DMS 273 treated with DMSO at 0.1 percent for 48 hours (cell line): ENCODE data around the gene PTPRN2.
"Not testable (repeated sequence)": the region's sequence is repeated elsewhere in the genome, so short reads cannot be mapped to it uniquely, and the experiment has no call there.

Experiments
- DNase-seq: peaks from one replicate; lab custom pipeline; 2025; lab: John Stamatoyannopoulos, UW

Gene PTPRN2

DNA sequence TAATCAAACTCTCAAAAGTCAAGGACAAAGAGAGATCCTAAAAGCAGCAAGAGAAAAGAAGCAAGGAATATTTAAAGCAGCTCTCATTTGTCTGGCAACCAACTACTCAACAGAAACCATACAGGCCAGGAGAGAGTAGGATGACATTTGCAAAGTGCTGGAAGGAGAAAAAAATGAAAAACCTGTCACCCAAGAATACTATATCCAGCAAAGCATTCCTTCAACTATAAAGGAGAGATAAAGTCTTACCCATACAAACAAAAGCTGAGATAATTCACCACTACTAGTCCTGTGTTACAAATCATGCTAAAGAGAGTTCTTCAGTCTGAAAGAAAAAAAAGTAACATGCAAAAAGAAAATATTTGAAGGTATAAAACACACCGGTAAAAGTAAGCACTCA lies 357.7 kb downstream of the PTPRN2 start:
- no peak for DNase-seq

DNA sequence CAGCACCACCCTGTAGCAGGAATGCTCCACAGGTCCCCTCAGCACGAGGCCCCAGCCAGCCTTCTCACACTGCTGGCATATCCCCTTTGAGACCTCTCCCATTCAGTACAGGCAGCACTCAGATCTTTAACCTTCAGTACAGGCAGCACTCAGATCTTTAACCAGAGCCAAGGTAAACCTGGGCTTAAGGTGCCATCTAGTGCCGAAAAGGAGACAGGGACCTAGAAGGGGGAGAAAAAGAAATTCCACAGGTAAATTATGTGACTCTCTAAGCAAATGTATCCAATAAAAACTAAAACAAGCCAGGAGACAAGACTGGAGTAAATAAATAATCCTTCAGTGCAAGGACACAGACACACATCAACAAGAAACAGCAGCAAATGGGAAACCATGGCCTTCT lies 358.6 kb downstream of the PTPRN2 start:
- no peak for DNase-seq

DNA sequence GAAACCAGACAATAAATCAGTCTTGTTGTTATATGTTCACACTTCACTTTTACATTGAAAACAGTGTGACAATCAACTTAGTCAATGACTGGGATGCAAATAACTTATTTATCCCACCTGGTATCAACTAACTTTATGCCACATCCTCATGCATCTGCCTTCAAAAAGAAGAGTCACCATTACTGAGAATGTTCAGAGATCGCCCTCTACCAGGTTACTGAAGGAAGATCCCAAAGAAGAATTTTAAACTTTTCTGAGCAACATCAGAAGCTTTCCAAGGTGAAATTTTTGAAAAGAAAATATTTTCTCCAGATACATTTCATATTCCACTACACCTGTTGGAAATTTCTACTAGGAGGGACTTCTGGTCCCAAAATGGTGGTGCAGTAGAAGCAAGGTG lies 359.5 kb downstream of the PTPRN2 start:
- DNase-seq: no peak

DNA sequence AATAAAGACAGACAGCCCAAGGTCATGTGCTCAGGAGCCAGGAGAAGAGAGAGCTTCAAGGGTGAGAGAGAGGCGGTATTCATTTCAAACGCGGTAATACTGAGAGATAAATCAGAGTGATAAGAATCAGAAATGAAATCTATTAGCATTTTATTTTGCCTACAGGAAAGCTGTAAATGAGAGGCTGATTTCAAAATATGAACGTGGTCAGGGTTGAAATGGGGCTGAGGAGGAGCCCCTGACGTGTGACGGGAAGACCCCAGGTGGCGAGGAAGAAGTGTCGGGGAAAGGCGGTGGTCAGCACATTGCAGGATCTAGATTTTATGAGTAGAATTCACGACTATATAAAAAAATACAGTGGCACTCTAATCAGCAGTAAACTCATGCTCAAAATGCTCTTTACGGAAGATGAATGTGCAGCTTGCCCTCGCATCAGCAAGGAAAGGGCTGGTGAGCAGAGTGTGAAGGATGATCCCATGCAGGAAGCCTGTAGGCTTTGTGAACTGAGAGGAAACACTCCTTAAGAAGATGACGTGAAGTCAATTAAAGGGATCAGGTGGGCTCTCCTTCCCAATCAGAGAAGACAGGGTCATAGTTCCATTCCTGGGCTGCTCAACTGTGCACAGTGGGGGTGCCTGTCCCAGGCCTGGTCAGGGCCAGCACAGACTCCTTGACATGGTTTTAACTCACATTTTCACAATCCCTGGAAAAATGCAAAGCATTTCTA lies 360.2 kb downstream of the PTPRN2 start:
- DNase-seq: no peak

DNA sequence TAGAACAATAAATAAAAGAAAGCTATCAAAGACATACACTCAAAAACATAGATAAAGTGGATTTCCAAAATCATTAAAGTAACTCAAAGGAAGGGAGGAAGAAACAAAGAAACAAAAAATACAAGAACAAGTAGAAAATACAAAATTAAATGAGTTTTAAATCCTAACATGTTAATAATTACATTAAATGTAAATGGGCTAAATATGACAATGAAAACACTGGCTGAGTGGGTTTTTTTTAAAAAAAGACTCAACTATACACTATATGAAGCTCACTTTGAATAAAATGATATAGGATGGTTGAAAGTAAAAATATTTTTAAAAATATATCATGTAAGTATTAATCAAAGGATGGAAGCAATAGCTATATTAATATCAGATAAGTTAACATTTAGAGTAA lies 371.4 kb downstream of the PTPRN2 start:
- no peak for DNase-seq

DNA sequence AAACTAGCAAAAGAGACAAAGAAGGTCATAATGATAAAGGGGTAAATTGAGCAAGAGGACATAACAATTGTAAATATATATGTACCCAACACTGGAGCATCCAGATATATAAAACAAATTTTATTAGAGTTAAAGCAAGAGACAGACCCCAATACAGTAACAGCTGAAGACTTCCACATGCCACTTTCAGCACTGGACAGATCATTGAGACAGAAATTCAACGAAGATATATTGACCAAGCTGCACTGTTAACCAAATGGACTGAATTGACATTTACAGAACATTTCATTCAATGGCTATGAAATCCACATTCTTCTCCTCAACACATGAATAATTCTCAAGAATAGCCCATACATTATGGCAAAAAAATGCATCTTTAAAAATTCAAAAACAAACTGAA lies 378.2 kb downstream of the PTPRN2 start:
- DNase-seq: no peak

DNA sequence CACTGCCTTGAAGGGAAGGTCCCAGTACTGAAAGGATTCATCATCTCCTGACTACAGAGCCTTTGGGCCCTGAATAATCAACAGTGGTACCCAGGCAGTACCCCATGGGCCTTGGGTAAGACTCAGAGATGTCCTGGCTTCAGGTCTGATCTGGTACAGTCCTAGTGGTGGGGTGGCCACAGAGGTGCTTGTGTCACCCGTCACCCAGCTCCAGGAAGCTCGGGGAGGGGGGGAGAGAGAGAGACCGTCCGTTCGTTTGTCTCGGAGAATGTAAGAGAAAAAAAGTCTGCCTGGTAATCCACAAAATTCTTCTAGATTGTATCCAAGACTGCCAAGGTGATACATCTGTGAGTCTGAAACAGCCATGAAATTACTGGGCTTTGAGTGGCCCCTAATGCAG lies 381.3 kb downstream of the PTPRN2 start:
- no peak for DNase-seq

DNA sequence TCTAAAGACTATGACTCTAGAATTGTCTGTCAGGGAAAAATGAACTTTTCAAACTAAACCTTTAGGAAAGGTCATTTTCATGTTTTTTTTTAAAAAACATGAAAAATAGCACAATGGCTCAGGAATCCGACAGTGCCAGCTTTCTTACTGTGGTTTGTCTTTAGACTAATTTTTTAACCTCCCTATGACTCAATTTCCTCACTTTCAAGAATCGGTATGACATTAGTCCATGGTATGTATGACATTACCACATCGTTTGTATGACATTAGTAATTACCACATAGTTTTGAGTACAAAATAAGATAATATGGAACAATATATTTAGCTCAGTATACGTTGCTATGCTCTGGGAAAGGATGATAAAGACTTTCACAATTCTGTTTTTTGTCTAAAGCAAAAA lies 383.2 kb downstream of the PTPRN2 start:
- no peak for DNase-seq

DNA sequence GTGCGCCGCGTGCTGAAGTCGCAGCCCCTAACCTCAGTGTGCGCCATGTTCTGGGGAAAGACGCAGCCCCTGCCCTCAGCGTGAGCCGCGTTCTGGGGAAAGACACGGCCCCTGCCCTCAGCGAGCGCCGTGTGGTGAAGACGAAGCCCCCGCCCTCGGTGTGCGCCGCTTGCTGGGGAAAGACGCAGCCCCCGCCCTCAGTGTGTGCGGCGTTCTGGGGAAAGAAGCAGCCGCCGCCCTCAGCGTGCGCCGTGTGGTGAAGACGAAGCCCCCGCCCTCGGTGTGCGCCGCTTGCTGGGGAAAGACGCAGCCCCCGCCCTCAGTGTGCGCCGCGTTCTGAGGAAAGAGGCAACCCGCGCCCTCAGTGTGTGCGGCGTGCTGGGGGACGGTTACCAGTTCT lies 383.7 kb downstream of the PTPRN2 start:
- not testable (repeated sequence) for DNase-seq

DNA sequence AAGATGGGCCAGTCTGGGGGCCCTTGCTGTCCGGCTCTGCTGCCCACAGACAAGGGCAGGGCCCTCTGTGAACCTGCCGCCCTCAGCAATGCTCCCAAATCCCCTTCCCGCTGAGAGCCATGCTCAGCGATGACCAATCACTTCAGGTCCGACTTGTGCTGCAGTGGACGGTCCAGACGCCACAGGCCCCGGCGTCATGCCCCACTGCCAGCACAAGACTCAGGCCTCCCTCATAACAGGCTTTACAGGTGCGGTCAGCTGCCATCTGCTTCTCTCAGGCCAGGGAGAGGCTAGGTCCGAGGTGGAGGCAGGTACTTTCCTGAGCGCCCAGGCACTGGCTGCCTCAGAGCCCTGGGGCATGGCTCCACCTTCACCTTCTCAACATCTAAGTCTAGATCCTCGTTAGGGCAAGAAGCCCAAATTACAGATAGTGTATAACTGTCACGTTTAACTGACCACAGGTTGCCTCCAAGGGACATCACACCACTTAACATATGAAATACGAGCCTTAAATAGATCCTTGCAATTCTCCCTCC lies 393.2 kb downstream of the PTPRN2 start:
- no peak for DNase-seq

DNA sequence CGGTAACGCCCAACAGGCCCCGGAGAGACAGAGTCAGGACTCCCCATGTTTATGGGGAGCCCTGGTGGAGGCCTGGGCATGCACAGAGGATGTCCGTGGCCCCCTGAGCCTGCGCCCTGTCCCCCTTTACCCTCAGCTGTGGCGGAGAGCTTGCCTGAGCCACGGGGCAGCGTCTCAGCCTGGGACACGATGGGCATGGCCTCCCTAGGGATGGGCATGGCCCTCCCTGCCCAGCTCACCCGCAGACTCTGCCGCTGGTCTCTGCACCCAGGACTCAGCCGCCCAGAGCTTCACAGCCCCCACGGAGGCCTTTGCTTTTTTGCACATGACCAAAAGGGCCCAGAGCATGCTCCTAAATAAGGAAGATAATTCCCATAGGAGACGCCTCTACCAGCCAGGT lies 394.2 kb downstream of the PTPRN2 start:
- no peak for DNase-seq

DNA sequence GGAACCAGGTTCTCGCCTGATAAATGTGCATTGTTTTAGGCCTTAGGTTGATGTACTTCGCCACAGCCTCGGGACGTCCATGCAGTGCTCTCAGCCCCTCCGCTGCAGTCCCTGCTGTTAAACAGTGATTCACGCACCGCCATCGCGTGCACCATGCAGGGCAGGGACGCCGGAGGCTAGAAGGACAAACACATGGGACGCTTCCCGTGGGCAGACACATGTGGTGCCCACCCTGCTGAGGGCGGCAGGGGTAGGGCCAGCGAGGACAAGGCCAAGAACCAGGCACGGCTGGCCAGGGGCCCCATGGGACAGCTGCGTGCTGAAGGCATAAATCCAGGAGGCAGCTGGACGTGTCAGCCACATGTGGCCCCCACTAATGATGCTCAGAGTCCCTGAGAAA lies 394.7 kb downstream of the PTPRN2 start:
- DNase-seq: no peak

DNA sequence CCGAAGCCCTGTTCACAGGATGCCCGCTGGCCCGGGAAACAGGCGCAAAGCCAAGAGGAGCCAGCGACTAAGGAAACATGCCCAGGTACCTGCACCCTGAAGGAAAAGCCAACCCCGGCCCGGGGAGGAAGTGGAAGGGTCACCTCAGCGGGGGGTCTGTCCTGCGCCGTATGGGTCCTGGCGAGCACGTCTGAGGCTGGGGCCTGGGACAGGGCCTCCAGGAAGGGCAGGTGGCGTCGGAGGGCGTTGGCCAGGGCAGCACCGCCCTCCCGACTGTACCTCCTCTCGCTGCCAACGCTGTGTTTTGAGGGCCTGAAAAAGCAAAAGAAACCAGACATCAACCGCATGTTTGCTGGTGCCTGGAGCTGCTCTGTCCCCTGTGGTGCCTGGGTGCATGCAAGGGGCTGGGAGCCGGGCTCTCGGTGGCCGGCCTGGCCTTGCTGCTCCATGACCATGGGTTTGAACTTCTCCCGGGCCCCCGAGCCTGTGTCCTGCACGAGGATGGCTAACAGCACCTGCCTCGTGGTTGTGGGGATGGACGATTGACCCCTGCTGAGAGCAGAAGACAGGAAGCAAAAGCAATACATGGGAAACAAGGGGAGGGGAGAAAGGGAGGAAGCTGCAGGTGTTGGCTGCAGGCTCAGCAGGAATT lies 395.3 kb downstream of the PTPRN2 start:
- no peak for DNase-seq

DNA sequence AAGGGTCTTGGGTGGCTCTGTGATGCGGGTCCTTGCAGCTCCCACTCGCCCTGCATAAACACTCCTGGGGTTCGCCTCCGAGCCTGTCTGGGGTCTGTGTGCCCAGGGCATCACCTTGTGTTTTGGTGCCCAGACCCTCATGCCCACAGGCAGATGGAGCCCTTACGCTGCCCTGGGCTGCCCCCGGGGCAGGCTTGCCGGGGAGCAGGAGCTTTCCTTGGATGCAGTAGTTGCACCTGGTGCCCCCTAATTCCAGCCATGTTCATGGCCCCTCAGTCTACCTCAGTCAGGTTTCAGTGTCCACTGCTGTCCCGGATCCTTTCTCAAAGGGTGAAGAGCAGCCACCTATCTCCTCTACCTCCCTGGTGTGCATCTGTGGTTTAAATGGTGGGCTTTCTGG lies 396.0 kb downstream of the PTPRN2 start:
- no peak for DNase-seq

DNA sequence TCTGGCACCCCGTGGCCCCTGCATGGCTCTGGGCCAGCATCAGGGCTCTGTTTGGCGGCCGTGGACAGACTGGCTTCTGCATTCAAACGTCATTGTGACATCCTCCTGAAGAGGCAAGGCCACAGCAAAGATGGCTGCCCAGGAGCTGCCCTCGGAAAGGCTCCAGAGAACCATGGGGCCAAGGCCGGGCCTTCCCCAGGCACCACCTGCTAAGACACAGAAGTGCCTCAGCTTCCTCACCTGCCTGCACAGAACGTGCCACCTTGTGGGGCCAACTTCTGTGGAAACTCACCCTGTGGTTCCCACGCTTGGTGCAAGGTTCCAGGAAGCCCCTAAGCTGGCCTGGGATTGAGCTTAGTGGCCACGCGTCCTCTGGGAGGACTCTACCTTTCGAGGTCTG lies 396.9 kb downstream of the PTPRN2 start:
- no peak for DNase-seq

DNA sequence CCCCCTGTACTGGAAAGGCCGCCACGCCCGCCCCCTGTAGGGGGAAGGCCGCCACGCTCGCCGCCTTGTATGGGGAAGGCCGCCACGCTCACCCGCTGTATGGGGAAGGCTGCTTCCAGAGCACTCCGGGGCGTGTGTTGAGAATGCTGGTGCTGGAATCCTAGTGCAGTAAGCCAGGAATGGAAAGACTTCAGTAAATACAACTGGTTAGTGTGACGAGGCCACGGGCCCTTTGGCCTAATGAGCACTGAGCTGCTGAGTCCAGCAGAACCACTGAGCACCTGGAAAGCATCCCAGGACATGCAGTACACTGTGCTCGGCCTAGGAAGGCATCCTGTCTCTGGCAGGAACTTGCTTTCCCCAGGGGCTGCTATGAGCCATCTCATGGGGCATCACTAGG lies 398.9 kb downstream of the PTPRN2 start:
- no peak for DNase-seq

DNA sequence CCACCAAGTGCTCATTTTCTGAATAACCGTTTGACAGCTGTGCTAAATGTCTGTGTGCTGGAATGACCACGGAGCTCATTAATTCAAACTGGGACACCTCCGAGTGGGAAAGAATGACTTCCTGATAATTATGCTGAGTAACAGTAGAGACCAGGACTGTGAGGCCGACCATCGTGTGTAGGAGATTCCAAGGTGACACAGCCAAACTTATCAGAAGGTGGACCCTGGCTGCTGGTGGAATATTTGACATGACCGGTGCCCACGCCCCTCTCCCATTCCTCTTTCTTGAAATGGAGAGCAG lies 400.0 kb downstream of the PTPRN2 start:
- no peak for DNase-seq

DNA sequence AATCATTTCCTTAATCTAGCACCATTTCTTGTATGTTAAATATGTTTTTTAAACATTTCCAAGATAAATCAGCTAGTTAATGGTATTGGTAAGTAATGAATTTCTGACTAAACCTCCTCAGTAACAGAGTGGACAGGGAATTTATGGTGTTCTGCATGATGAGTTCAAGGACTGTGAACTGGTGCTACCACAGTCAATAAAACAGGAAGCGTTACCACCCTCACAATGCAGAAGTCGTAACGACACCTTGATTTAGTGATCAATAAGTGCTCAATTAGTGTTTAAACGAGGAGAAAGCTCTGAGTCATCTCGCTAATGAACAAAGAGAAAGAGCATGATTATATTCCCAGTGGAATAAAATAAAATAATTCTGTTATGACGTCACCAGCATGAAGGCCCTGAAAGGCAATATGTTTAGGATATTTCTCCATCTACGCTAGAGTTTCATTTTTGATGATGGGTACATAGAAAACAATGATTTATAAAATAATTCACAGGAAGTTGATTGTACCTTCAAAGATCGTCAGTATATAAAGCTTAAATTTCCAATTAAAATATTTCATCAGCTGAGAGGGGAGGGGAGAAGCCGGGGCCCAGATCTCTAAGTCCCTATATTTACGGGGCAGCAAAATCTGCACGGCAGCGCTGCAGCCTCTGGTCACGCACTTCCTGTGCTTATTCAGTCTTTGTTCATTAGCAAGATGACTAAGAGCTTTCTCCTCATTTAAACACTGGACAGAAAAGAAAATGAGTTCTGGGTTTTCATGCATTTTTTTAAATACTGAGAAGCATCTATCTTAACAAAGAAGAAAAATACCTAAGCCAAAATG lies 400.5 kb downstream of the PTPRN2 start:
- no peak for DNase-seq

DNA sequence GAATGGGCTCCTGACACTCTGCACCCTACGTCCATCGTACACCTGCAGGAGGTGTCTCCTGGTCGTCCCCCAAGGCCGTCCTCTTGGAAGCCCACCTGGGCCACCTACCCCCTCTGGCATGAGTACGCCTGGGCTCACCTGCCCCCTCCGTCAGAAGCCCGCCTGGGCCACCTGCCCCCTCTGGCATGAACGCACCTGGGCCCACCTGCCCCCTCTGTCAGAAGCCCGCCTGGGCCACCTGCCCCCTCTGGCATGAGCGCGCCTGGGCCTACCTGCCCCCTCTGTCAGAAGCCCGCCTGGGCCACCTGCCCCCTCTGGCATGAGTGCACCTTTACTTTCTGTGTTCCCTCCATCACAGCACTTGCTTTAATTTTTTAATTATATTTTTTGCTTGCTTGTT lies 401.2 kb downstream of the PTPRN2 start:
- DNase-seq: no peak

DNA sequence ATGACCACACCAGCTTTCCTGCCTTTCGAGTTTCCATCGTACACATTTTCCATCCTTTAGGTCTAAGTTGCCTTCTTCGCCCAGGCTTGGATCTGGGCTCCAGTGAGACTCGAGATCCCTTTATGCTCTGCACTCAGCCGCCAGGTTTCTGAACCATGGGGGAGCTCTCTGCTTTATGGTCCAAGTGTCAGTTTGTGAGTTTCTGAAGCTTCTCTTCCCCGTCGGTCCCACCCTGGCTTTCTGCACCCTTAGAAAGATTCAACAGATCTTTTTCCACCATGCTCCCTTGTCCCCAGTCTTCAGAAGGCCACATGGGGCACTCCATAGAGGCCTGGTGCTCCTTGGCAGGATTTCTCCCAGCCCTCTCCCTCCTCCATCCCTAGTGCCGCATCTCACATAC lies 402.0 kb downstream of the PTPRN2 start:
- DNase-seq: no peak

DNA sequence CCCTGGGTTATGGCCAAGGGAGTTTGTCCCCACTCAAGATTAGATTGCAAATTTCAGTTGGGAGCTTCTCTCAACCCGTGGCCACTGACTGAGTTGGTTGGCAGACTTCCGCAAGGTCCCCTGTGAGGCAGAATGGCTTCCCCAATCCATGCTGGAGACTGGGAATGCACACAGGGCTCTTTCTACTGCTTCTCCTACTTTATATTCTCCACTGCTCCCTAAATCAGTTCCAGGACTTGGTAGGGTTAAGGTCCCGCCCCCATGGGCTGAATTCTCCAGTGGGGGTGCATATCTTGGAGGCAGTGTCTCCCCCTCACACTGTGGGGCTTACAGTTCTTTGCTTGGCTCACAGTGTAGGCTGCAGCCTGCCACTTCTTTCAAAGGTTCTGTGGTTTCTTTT lies 404.2 kb downstream of the PTPRN2 start:
- no peak for DNase-seq

DNA sequence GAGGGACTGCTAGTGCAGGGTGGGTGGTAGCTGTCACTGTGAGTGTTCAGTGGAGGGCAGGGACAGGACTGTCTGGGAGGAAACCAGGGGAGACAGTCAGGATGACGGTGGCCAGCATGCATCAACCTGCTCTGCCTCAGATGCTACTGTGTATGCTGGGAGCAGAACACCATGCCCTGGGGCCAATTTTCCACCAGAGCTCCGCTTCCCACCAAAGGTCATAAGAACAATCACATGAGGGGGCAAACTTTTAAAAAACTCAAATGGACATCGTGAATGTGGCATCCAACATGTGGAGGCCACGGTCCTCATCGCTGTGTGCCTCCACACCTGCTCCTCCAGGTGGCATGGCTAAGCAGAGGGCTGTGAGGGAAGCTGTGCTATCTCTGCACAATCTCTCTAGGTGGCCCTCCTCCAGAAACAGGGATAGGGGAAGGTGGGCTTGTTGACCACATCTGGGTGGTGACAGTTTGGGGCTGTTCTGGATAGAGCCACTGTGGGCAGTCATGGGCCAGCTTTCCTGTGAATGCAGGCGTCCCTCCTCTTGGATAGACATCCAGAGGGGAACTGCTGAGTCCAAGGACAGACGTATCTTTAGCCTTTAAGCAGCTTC lies 411.0 kb downstream of the PTPRN2 start:
- no peak for DNase-seq

DNA sequence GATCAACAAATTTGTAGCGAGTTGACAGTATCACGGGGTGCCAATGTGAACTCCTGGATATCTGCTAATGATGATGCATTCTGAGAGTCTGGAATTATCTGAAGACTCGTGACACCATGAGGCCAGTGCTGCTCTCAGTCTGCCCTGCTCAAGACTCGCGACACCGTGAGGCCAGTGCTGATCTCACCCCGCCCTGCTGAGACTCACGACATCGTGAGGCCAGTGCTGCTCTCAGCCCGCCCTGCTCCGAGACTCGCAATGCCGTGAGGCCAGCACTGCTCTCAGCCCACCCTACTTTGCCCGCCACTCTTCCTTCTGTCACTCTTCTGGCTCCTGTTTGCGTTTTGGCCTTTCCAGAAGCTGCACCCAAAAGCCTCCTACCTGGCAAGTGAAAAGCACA lies 411.8 kb downstream of the PTPRN2 start:
- DNase-seq: no peak
